Colonic mucosa (tissue), 4 donors: ENCODE results near the gene IER5. TPM values are rescaled to one million over a fixed set of nuclear protein-coding genes. Genes with fewer than 3 reads are reported as not detected.

Source experiments
- DNase-seq: peaks from one replicate; pipeline ENCODE4 v3.0.0-alpha.2; 2020
- H3K27ac ChIP-seq: fragments of 200-600 bp; one replicate; pipeline ENCODE4 v1.8.0; 2021
- H3K27me3 ChIP-seq: fragments of 200-600 bp; one replicate; pipeline ENCODE4 v1.8.0; 2021
- H3K36me3 ChIP-seq: fragments of 200-600 bp; one replicate; pipeline ENCODE4 v1.8.0; 2021
- H3K4me1 ChIP-seq: fragments of 200-600 bp; one replicate; pipeline ENCODE4 v1.8.0; 2021; ENCODE audit warnings: mild to moderate bottlenecking
- H3K4me3 ChIP-seq: fragments of 200-600 bp; one replicate; pipeline ENCODE4 v1.8.0; 2021
- H3K9ac ChIP-seq, 2 donors: one replicate each; pipeline ENCODE4 v1.7.0; 2013; ENCODE audit warnings: control low read depth in 2 of 2, low read depth in 2 of 2, low read length in 2 of 2
- H3K9me3 ChIP-seq: fragments of 200-600 bp; one replicate; pipeline ENCODE4 v1.8.0; 2021
- CTCF ChIP-seq: fragments of 200-600 bp; IDR thresholded peaks from one replicate; pipeline ENCODE4 v1.8.0; 2022; ENCODE audit warnings: antibody characterized with exemption, mild to moderate bottlenecking
- intact Hi-C: fragments of 100-400 bp; cut with DNase I; formaldehyde crosslinking; loops from one replicate; pipeline ENCODE4 v1.14.1; 2022
- total RNA-seq, 2 donors: library from RNA; stranded (reverse); fragmentation: NEBNext Ultra II Directional in 1 of 2; extraction: Animal tissue kit (Norgen Biotek cat#: 25700) in 1 of 2; gene quantifications; one replicate each; pipeline ENCODE4 v1.2.1, GENCODE V29; 2021
- donor health status: healthy.
- donor health status: DM: no; HTN: no; CAD: no.
- donor health status: DM: no; HTN: no; CAD: no.

The IER5 gene
- total RNA-seq, 2 donors from 2014 or later = 19.6 to 20.1 TPM

GRCh38 chr1:181086091-181086490 lies 2.4 kb upstream of the IER5 start:
- no peaks in the 10 kb centered on the region for H3K36me3 ChIP-seq
- H3K9ac ChIP-seq = no peak overlapping the region
- peaks cover under 1% of the 10 kb centered on the region for H3K4me1 ChIP-seq
- no peak for DNase-seq
- H3K4me3 ChIP-seq = no peak overlapping the region
- intact Hi-C loops = loop anchor here (2.0 to 5.0 kb wide), 2 partner anchors 44 to 57 kb away; no protein-coding TSS in a partner anchor
- H3K9me3 ChIP-seq = no peaks in the 10 kb centered on the region
- no peak for TF ChIP-seq CTCF
- no peaks in the 10 kb centered on the region for H3K27me3 ChIP-seq
- H3K27ac ChIP-seq = no peak overlapping the region

DNA sequence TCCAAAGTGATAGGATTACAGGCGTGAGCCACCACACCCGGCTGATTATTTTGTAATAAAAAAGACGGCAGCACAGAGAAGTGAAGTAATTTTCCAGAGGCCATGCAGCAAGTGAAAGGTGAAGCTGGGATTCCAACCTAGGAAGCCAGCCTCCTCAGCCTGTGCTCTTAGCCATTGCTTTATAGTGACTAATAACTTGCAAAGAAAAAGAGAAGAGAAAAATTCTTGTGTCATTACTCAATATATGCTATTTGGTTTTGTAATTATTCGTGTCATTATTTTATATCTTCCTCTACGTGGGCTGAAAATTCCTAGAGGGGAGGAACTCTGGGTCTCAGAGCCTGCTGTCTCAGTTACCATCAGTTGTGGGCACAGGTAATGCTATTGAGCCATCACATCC lies 1.6 kb upstream of the IER5 start:
- no peak for DNase-seq
- TF ChIP-seq CTCF = no peak
- H3K27me3 ChIP-seq = no peaks in the 10 kb centered on the region
- no peak overlapping the region for H3K9ac ChIP-seq
- no peak overlapping the region for H3K4me3 ChIP-seq
- H3K4me1 ChIP-seq = peaks cover 4% of the 10 kb centered on the region
- no peak overlapping the region for H3K27ac ChIP-seq
- no peaks in the 10 kb centered on the region for H3K36me3 ChIP-seq
- no peaks in the 10 kb centered on the region for H3K9me3 ChIP-seq
- intact Hi-C loops = loop anchor here (2.0 to 5.0 kb wide), 2 partner anchors 45 to 56 kb away; no protein-coding TSS in a partner anchor

GRCh38 chr1:181087400-181087901 lies 1.0 kb upstream of the IER5 start:
- H3K4me3 ChIP-seq = no peak overlapping the region
- no peak for TF ChIP-seq CTCF
- no peaks in the 10 kb centered on the region for H3K36me3 ChIP-seq
- peak overlapping the region; percentile 96 for H3K27ac ChIP-seq
- no peaks in the 10 kb centered on the region for H3K27me3 ChIP-seq
- peaks cover 4% of the 10 kb centered on the region for H3K4me1 ChIP-seq
- no peak overlapping the region for H3K9ac ChIP-seq
- no peak for DNase-seq
- intact Hi-C loops = loop anchor here (2.0 to 5.0 kb wide), 2 partner anchors 45 to 55 kb away; no protein-coding TSS in a partner anchor
- H3K9me3 ChIP-seq = no peaks in the 10 kb centered on the region

GRCh38 chr1:181089017-181089675 lies 646 bp downstream of the IER5 start:
- intact Hi-C loops = loop anchor here (5.0 kb wide), 1 partner anchor 47 kb away; no protein-coding TSS in a partner anchor
- no peak for TF ChIP-seq CTCF
- Histone ChIP-seq H3K27me3 (no peaks in the 10 kb centered on the region), H3K9ac (peak overlapping the region; percentile 81 to 96), H3K9me3 (no peaks in the 10 kb centered on the region), H3K36me3 (no peaks in the 10 kb centered on the region), H3K4me3 (peak overlapping the region; percentile 60), H3K4me1 (peaks cover 4% of the 10 kb centered on the region), H3K27ac (peak overlapping the region; percentile 96)
- no peak for DNase-seq

GRCh38 chr1:181089676-181090544 lies 1.4 kb downstream of the IER5 start:
- Histone ChIP-seq H3K36me3 (no peaks in the 10 kb centered on the region), H3K9me3 (no peaks in the 10 kb centered on the region), H3K4me1 (peaks cover 4% of the 10 kb centered on the region), H3K4me3 (peak overlapping the region; percentile 60), H3K9ac (peak overlapping the region; percentile 81 to 96), H3K27me3 (no peaks in the 10 kb centered on the region), H3K27ac (peak overlapping the region; percentile 96)
- peak; percentile 78 for DNase-seq
- TF ChIP-seq CTCF = no peak
- intact Hi-C loops = loop anchor here (5.0 kb wide), 1 partner anchor 48 kb away; no protein-coding TSS in a partner anchor
